OCI-LY7 (cell line): ENCODE measurements around the gene DTYMK. TPM values are rescaled to one million over a fixed set of nuclear protein-coding genes. Genes with fewer than 3 reads are reported as not detected.

Source experiments
- BruUV-seq: library from RNA; stranded (reverse); fragments of 400-500 nt; replicated peaks from 2 replicates; lab custom pipeline; 2021; lab: Mats Ljungman, UMichigan
- CTCF ChIA-PET: fragments of 300-600 bp; sonication (Branson Sonifier 250); formaldehyde crosslinking; loops from one replicate; lab custom pipeline; 2022; ENCODE audit warnings: antibody characterized with exemption; ENCODE audit not compliant: unreplicated experiment; lab: Charles Lee
- POLR2A ChIA-PET: fragments of 300-600 bp; sonication (Branson Sonifier 250); formaldehyde crosslinking; loops from one replicate; lab custom pipeline; 2022; ENCODE audit warnings: antibody characterized with exemption; lab: Charles Lee
- DNase-seq: peaks from one replicate; pipeline ENCODE4 v3.0.0-alpha.2; 2015; ENCODE audit warnings: low spot score
- H2AFZ ChIP-seq: fragments of 200-600 bp; sonication (generic), shearing (Covaris generic); 2 replicates; pipeline ENCODE4 v1.6.1; 2014; ENCODE audit warnings: mild to moderate bottlenecking, antibody characterized with exemption, low read length, moderate library complexity
- H3K27ac ChIP-seq: fragments of 200-600 bp; sonication (generic); 2 replicates; pipeline ENCODE4 v1.5.1; 2014; ENCODE audit warnings: mixed run types, low read depth, mild to moderate bottlenecking, moderate library complexity, low read length, inconsistent platforms; ENCODE audit not compliant: poor library complexity, severe bottlenecking
- H3K36me3 ChIP-seq: fragments of 200-600 bp; sonication (generic); 2 replicates; pipeline ENCODE4 v1.6.1; 2014; ENCODE audit warnings: mild to moderate bottlenecking, antibody characterized with exemption, low read length, moderate library complexity, mixed read lengths; ENCODE audit not compliant: insufficient read depth
- H3K4me1 ChIP-seq: fragments of 200-600 bp; sonication (generic); 2 replicates; pipeline ENCODE4 v1.5.1; 2014; ENCODE audit warnings: mild to moderate bottlenecking, low read length; ENCODE audit not compliant: insufficient read depth, poor library complexity, severe bottlenecking
- H3K4me2 ChIP-seq: fragments of 200-600 bp; sonication (generic); 2 replicates; pipeline ENCODE4 v1.6.1; 2014; ENCODE audit warnings: mild to moderate bottlenecking, low read length
- H3K4me3 ChIP-seq: fragments of 200-600 bp; sonication (generic); 2 replicates; pipeline ENCODE4 v1.5.1; 2014; ENCODE audit warnings: mild to moderate bottlenecking, low read depth, low read length; ENCODE audit not compliant: poor library complexity, severe bottlenecking
- H3K79me2 ChIP-seq: fragments of 200-600 bp; sonication (generic); 2 replicates; pipeline ENCODE4 v1.6.1; 2016; ENCODE audit warnings: low read depth, mild to moderate bottlenecking, low read length, moderate library complexity, mixed read lengths; ENCODE audit not compliant: insufficient read depth
- H3K9me2 ChIP-seq: fragments of 200-600 bp; sonication (generic); 2 replicates; pipeline ENCODE4 v1.6.1; 2016; ENCODE audit warnings: mild to moderate bottlenecking, low read length, mixed read lengths; ENCODE audit not compliant: insufficient read depth
- H3K9me3 ChIP-seq: fragments of 200-600 bp; sonication (generic); 2 replicates; pipeline ENCODE4 v1.6.1; 2014; ENCODE audit warnings: mild to moderate bottlenecking, mixed run types, low read length, mixed read lengths
- H4K20me1 ChIP-seq: fragments of 200-600 bp; sonication (generic); 2 replicates; pipeline ENCODE4 v1.6.1; 2014; ENCODE audit warnings: mild to moderate bottlenecking, antibody characterized with exemption, low read length, moderate library complexity, mixed read lengths; ENCODE audit not compliant: insufficient read depth
- EZH2phosphoT487 ChIP-seq: fragments of 200-600 bp; sonication (generic); IDR thresholded peaks from 2 replicates; pipeline ENCODE4 v1.6.1; 2018; ENCODE audit warnings: low read depth, borderline replicate concordance, mild to moderate bottlenecking, mixed run types, antibody characterized with exemption, low read length, moderate library complexity, mixed read lengths
- intact Hi-C: fragments of 100-400 bp; cut with micrococcal nuclease; formaldehyde crosslinking; loops from one replicate; pipeline ENCODE4 v1.10.0; 2022; ENCODE audit not compliant: unreplicated experiment
- total RNA-seq, 2 experiments: library from RNA; depleted of rRNA in 1 of 2; stranded (reverse); fragments of >200 nt in 1 of 2; shearing (Covaris generic) in 1 of 2; gene quantifications; 2 replicates each; pipeline ENCODE4 v1.2.3, GENCODE V29; 2014 to 2022
- TF ChIP-seq, protein P1 (sequence below): fragments of 200-600 bp; sonication (generic); conservative IDR thresholded peaks from 2 replicates; pipeline ENCODE4 v1.5.1; 2014; ENCODE audit warnings: mild to moderate bottlenecking, antibody characterized with exemption, low read length, moderate library complexity, mixed read lengths

Gene DTYMK
- total RNA-seq, 2 experiments from 2014 or later, result 118 to 129 TPM

DNA sequence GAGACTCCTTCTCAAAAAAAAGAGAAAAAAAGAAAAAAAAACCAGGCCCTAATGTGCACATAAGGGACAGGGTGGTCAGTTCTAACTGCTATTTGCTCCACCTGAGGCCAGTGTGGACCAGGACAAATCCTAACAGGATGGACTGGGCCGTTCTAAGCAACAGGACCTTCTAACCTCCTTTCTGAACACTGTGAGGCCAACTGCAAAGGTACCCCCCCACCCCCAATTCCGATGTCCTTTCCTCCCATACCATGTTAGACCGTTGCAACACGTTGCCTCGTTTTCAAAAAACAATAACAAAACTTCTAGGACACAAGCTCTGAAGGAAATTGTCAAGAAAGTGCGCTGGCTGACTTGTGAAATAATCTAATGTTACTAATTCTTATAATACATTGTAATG is 50.9 kb downstream of the DTYMK start:
- CTCF ChIA-PET, result no interaction called here
- Histone ChIP-seq H3K4me1 (peaks cover 18% of the 10 kb centered on the region), H3K4me3 (peak overlapping the region; percentile 89), H2AFZ (peak overlapping the region; percentile 9; the same call in 1 of the 2 replicates), H3K27ac (peak overlapping the region; percentile 47), H4K20me1 (no peaks in the 10 kb centered on the region), H3K4me2 (peak overlapping the region; percentile 76), H3K36me3 (peaks cover 62% of the 10 kb centered on the region), H3K79me2 (peaks cover 55% of the 10 kb centered on the region), H3K9me3 (peaks cover 21% of the 10 kb centered on the region), H3K9me2 (no peaks in the 10 kb centered on the region)
- TSS peak; percentile 55 for BruUV-seq
- no peak for DNase-seq
- POLR2A ChIA-PET, result interaction anchor here (1.4 kb wide), 1 partner anchor 11 kb away, joined by 3 read pairs; no protein-coding TSS in a partner anchor
- intact Hi-C loops, result loop anchor here (10.0 kb wide), 1 partner anchor 281 kb away; the partner anchor contains the start of gene FARP2
- no peak for TF ChIP-seq EZH2phosphoT487
- TF ChIP-seq, protein P1, sequence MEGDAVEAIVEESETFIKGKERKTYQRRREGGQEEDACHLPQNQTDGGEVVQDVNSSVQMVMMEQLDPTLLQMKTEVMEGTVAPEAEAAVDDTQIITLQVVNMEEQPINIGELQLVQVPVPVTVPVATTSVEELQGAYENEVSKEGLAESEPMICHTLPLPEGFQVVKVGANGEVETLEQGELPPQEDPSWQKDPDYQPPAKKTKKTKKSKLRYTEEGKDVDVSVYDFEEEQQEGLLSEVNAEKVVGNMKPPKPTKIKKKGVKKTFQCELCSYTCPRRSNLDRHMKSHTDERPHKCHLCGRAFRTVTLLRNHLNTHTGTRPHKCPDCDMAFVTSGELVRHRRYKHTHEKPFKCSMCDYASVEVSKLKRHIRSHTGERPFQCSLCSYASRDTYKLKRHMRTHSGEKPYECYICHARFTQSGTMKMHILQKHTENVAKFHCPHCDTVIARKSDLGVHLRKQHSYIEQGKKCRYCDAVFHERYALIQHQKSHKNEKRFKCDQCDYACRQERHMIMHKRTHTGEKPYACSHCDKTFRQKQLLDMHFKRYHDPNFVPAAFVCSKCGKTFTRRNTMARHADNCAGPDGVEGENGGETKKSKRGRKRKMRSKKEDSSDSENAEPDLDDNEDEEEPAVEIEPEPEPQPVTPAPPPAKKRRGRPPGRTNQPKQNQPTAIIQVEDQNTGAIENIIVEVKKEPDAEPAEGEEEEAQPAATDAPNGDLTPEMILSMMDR, result no peak

DNA sequence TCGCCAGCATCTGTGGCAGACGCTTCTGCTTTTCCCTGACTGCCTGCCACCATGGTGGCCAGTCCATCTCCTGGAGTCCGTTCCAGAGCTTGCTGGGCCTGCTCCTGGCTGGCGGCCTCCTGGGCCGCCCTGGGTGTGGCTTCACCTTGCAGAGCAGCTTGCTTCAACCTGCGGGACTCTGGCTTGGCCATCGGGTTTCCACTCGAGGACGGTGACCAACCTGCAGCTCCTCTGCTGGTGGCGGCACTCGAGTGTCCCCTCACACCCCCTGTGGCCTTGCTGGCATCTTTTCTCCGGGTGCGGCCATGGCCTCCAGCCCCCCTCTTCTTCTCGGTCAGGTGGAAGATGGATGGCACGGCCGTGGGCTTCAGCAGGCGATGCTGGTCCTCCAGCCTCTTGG is 53.1 kb downstream of the DTYMK start:
- TF ChIP-seq, protein P1, result no peak
- H3K4me2 ChIP-seq, result no peak overlapping the region
- H3K4me3 ChIP-seq, result no peak overlapping the region
- peaks cover 50% of the 10 kb centered on the region for H3K79me2 ChIP-seq
- H3K9me3 ChIP-seq, result no peaks in the 10 kb centered on the region
- no peak overlapping the region for H3K27ac ChIP-seq
- ChIA-PET CTCF (no interaction called here), POLR2A (no interaction called here)
- H3K36me3 ChIP-seq, result peaks cover 61% of the 10 kb centered on the region
- intact Hi-C loops, result loop anchor here (10.0 kb wide), 1 partner anchor 279 kb away; the partner anchor contains the start of gene FARP2
- BruUV-seq, result no TSS peak
- no peaks in the 10 kb centered on the region for H4K20me1 ChIP-seq
- H3K4me1 ChIP-seq, result peaks cover 13% of the 10 kb centered on the region
- no peaks in the 10 kb centered on the region for H3K9me2 ChIP-seq
- no peak for DNase-seq
- no peak overlapping the region for H2AFZ ChIP-seq

DNA sequence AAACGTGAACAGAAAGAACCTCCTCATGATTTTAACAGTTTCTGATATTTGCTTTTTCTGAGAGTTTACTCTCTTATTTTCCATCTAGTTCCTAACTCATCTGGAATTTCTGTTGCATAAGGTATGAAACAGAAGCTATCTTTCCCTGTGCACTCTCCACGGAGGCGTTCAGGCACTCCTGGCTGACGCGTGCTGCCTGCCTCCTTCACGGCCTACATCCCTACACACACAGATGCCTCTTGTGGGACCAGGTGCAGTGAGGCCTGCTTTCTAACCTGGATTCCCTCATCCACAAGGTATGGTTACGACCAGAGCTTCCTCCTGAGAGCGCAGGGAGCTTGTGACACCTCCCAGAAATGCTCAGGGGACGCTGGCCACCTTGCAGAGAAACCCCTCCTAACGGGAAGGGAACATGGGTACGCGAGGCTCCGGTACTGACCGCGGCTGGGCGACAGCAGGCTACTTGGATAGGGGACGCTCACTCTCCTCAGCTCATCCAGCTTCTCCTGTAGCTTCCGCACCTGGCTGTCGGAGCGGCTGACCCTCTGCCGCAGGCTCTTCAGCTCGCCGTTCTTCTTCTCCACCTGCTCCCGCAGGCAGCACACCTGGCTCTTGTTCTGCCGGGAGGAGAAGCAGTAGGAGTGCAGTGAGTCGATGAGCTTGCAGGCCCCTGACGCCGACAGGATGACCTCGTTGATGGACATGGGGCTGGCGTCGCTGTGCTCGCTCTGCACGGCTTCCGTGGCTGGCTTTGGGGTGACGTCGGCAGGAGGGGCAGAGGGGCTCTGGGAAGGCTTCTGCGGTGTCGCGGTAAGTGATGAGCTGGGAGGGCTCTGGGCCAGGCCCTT is 53.9 kb downstream of the DTYMK start:
- BruUV-seq, result no TSS peak
- no peak for DNase-seq
- no peaks in the 10 kb centered on the region for H3K9me2 ChIP-seq
- H3K79me2 ChIP-seq, result peaks cover 45% of the 10 kb centered on the region
- no peak overlapping the region for H3K4me3 ChIP-seq
- H3K4me1 ChIP-seq, result peaks cover 10% of the 10 kb centered on the region
- no peak overlapping the region for H2AFZ ChIP-seq
- H3K27ac ChIP-seq, result no peak overlapping the region
- H4K20me1 ChIP-seq, result no peaks in the 10 kb centered on the region
- intact Hi-C loops, result loop anchor here (10.0 kb wide), 1 partner anchor 278 kb away; the partner anchor contains the start of gene FARP2
- POLR2A ChIA-PET, result interaction anchor here (1.5 kb wide), 1 partner anchor 269 kb away, joined by 5 read pairs; no protein-coding TSS in a partner anchor
- H3K4me2 ChIP-seq, result no peak overlapping the region
- peaks cover 70% of the 10 kb centered on the region for H3K36me3 ChIP-seq
- TF ChIP-seq, protein P1, result no peak
- TF ChIP-seq EZH2phosphoT487, result no peak
- CTCF ChIA-PET, result no interaction called here
- H3K9me3 ChIP-seq, result no peaks in the 10 kb centered on the region
